IPS-20b (cell line): ENCODE data around the gene AAK1.

Experiments used
- H3K27ac ChIP-seq: one replicate; pipeline ENCODE4 v1.5.1; 2013; ENCODE audit warnings: low read length
- H3K27me3 ChIP-seq: 2 replicates; pipeline ENCODE4 v1.6.1; 2013; ENCODE audit warnings: mild to moderate bottlenecking, low read length, inconsistent platforms; ENCODE audit not compliant: insufficient read depth
- H3K36me3 ChIP-seq: 2 replicates; pipeline ENCODE4 v1.6.1; 2013; ENCODE audit warnings: low read depth, mild to moderate bottlenecking, inconsistent platforms, low read length, moderate library complexity; ENCODE audit not compliant: insufficient read depth
- H3K4me1 ChIP-seq: 2 replicates; pipeline ENCODE4 v1.6.1; 2013; ENCODE audit warnings: mild to moderate bottlenecking, control low read depth, inconsistent platforms, low read length, moderate library complexity; ENCODE audit not compliant: insufficient read depth
- H3K4me3 ChIP-seq: 2 replicates; pipeline ENCODE4 v1.5.1; 2013; ENCODE audit warnings: mild to moderate bottlenecking, low read length, inconsistent platforms
- H3K9ac ChIP-seq: 2 replicates; pipeline ENCODE4 v1.6.1; 2013; ENCODE audit warnings: low read depth, mild to moderate bottlenecking, inconsistent platforms, low read length, moderate library complexity
- H3K9me3 ChIP-seq: 2 replicates; pipeline ENCODE4 v1.6.1; 2013; ENCODE audit warnings: mild to moderate bottlenecking, low read depth, low read length, inconsistent platforms; ENCODE audit not compliant: insufficient read depth

AAK1 gene

DNA sequence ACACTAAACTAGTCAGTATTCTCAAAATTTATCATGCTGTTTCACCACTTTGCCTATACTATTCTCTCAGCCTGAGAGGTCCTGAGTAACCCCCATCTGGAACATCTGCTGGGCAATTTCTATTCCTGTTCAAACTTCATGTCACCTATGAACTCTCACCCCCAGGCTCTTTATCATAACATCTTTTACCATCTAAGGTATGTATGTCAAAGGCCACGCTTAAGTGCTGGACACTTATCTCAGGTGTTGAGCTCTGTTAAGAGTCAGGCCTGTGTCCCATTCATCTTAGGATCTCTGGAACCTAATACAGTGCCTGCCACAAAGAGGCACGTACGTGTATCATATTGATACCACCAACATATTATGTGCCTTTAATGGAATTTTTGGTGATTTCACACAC is 4.9 kb downstream of the AAK1 start:
- peaks cover 22% of the 10 kb centered on the region for H3K4me1 ChIP-seq
- no peak overlapping the region for H3K9ac ChIP-seq
- no peak overlapping the region for H3K27ac ChIP-seq
- H3K36me3 ChIP-seq: no peaks in the 10 kb centered on the region; the same call in 1 of the 2 replicates
- no peaks in the 10 kb centered on the region for H3K27me3 ChIP-seq
- H3K9me3 ChIP-seq: no peaks in the 10 kb centered on the region
- H3K4me3 ChIP-seq: no peak overlapping the region

DNA sequence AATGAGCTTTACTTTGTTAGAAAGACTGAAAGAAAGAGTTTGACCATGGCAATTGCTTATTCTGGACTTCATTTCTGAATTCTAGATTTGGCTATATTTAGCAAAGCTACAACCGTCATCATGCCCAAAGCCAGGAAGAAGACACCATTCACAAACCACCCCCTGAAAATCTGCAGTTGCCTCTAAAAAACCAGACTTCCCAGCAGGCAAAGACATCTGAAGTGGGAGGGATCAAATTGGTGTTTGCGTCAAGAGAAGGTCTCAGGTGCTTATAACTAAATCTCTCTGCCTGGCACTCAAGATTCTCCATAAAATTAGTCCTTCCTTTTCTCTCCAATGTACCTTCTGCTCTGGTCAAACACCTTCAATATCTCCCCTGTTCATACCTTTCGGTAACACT is 5.6 kb downstream of the AAK1 start:
- Histone ChIP-seq H3K4me1 (peaks cover 22% of the 10 kb centered on the region), H3K27me3 (no peaks in the 10 kb centered on the region)

DNA sequence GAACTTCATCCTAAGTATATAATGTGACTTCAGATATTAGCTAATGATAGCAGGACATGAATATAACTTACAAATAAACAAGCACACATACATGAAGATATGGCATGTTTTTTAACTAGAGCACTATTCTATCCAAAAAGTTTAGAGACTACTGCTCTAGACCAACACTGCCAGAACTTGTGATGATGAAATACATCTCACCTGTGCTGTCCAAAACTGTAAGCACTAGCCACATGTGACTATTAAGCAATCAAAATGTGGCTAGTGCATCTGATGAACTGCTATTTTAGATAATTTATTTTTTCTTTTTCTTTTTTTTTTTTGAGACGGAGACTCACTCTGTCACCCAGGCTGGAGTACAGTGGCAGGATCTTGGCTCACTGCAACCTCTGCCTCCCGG is 7.1 kb downstream of the AAK1 start:
- Histone ChIP-seq H3K36me3 (no peaks in the 10 kb centered on the region; the same call in 1 of the 2 replicates), H3K9me3 (no peaks in the 10 kb centered on the region), H3K27ac (no peak overlapping the region), H3K4me3 (no peak overlapping the region), H3K27me3 (no peaks in the 10 kb centered on the region), H3K4me1 (peaks cover 17% of the 10 kb centered on the region), H3K9ac (no peak overlapping the region)

More for the DNA sequence above, 5.6 kb downstream of the AAK1 start:
- Histone ChIP-seq H3K27ac (no peak overlapping the region), H3K9ac (no peak overlapping the region), H3K4me3 (no peak overlapping the region), H3K36me3 (no peaks in the 10 kb centered on the region; the same call in 1 of the 2 replicates), H3K9me3 (no peaks in the 10 kb centered on the region)

DNA sequence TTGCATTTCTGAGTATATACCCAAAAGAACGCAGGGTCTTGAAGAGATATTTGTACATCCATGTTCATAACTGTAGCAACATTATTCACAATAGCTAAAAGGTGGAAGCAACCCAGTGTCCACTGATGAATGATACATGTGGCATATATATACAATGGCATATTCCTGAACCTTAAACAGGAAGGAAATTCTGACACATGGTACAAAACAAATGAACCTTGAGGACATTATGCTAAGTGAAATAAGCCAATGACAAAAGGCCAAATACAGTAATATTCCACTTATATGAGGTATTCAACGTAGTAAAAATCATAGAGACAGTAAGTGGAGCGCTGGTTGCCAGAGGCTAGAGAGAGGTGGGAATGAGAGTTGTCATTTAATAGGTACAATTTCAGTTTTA is 8.1 kb downstream of the AAK1 start:
- no peaks in the 10 kb centered on the region for H3K9me3 ChIP-seq
- H3K4me3 ChIP-seq: no peak overlapping the region
- H3K36me3 ChIP-seq: no peaks in the 10 kb centered on the region; the same call in 1 of the 2 replicates
- peaks cover 15% of the 10 kb centered on the region; the same call in 1 of the 2 replicates for H3K4me1 ChIP-seq
- H3K27me3 ChIP-seq: no peaks in the 10 kb centered on the region
- H3K27ac ChIP-seq: no peak overlapping the region
- no peak overlapping the region for H3K9ac ChIP-seq

DNA sequence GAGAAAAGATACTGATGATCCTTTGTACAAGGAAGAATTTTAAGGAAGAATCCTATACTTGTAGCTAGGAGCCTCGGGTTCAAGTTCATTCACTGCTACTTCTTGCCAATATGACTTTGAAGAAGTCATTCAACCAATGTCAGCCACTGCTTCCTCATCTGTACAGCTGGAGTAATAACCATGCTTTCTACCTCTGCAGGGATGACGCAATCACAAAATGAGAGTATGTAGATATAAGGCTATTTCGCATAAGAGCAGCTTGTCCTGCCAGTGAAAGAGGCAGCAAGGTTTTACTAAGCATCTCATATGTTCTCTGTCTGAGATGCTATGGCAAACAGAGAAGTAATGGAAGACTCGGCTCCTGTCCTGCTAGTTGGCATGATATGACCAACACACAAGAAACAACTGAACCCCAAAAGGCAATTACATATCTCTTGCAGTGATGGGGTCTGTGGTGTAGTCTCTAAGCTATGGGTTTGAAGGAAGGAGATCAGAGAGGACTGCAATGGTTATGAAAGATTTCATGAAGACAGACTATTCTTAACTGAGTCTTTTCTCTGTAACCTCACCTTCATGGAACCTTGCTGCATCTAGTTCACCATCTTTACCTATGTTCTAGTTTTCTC is 9.2 kb downstream of the AAK1 start:
- H3K9me3 ChIP-seq: no peaks in the 10 kb centered on the region
- no peaks in the 10 kb centered on the region; the same call in 1 of the 2 replicates for H3K36me3 ChIP-seq
- no peak overlapping the region for H3K9ac ChIP-seq
- no peak overlapping the region for H3K4me3 ChIP-seq
- no peak overlapping the region for H3K27ac ChIP-seq
- H3K27me3 ChIP-seq: no peaks in the 10 kb centered on the region
- peaks cover 10% of the 10 kb centered on the region; the same call in 1 of the 2 replicates for H3K4me1 ChIP-seq

DNA sequence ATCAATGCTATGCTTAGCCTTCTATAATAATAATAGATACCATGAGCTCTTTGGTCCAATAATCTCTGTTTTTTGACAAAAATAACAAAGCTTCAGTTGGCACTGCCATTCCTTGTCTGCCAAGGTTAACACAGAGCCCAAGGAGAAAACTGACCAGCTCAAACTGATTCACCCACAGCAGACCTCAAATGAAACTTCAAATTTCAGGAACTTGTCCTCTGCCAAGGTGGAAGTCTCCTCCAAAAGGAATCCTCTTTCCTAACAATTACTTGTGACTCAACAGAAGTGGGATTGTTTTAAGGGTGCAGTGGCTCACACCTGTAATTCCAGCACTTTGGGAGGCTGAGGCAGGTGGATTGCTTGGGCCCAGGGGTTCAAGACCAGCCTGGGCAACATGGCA is 12.1 kb downstream of the AAK1 start:
- Histone ChIP-seq H3K27me3 (no peaks in the 10 kb centered on the region), H3K9me3 (no peaks in the 10 kb centered on the region), H3K27ac (no peak overlapping the region), H3K36me3 (no peaks in the 10 kb centered on the region), H3K9ac (no peak overlapping the region), H3K4me3 (no peak overlapping the region), H3K4me1 (peaks cover 9% of the 10 kb centered on the region; the same call in 1 of the 2 replicates)

DNA sequence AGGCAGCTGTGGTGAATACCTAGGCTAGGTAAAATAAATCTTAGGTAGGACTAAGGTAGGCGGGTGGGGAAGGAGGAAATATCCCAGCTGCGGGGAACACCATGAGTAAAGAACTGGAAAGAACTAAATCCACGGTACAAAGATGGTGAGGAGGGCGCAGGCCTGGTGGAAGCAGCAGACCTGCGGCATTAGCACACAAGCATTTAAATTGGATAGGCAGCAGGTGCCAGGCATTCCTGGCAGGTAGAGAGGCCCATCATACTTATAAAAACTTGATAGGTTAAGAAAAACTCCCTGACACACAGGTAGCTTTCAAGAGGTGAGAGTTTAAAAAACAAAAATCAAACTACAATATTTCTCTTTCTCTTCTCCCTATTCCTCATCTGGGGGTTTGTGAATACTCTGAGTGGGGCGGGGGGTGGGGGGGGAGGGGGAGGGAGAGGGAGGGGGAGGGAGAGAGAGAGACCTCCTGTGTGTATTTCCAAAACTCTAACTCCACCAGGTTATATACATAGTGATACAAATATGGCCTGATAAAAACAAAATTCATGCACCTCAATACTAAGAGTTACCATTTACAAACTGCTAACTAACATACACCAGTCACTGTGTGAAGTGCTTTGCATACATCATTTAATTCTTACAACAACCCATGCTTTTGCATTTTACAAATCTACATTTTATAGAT is 13.5 kb downstream of the AAK1 start:
- Histone ChIP-seq H3K4me3 (no peak overlapping the region), H3K4me1 (peaks cover 9% of the 10 kb centered on the region; the same call in 1 of the 2 replicates), H3K36me3 (no peaks in the 10 kb centered on the region), H3K9me3 (no peaks in the 10 kb centered on the region), H3K27me3 (no peaks in the 10 kb centered on the region), H3K9ac (no peak overlapping the region), H3K27ac (no peak overlapping the region)

DNA sequence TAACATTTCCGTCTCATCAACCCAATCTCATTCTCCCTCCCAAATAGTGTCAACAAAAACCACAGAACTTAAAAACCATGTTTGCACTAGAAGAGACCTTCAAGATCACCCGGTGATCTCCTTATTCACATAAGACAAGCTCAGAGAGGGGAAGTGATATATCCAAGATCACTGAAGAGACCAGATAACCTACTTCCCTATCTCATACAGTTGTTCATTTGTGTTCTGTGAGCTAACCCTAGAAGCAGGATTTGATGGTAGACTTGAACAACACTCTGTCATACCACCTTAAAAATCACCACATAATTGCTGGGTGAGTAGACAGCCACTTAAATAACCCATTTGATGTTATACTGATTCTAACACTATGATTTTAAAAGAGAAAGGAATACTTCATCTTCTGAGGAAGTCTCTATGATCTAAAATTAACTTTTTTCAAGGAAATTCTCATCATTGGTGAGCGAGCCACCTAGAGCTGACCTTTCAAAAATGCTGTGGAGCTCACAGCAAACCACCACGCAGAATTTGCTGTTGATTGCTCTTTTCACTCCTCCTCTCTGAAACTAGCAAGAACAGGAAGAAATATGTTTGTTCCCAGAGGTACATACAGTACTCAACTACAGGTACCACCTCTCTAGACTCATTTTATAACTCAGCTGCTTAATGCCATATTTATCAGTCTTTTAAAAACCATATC is 15.1 kb downstream of the AAK1 start:
- no peak overlapping the region for H3K9ac ChIP-seq
- H3K4me3 ChIP-seq: no peak overlapping the region

DNA sequence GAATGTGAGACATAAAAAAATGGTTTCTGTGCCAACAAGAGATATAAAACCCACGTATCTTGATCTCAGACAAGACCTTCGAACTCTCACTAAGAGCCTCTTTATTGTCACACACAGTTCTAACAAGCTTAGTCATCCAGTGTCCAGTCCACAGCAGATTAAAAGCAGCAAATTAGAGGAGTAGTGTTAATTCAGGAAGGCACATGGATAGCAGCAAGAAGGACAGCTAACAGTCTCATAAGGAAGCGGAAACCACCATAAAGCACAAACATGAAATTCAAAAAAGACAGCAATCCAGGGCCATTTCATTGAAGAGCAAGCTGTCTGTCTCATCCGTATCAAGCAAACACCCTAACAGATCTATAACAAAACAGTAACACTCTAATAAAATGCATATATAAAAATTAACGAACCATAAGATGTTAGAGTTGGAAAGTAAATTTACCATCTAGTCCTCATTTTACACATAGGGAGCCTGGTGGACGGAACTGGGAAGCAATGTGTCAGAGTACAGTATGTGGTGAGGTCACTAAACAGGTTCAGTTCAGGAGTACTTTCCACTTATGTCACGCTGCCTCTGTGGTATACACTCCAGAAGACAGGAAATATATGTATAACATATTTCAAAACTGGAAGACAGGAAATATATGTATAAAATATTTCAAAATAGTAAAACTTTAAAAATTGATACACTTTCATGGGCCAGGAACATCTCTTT is 18.3 kb downstream of the AAK1 start:
- Histone ChIP-seq H3K9ac (no peak overlapping the region), H3K9me3 (no peaks in the 10 kb centered on the region), H3K36me3 (no peaks in the 10 kb centered on the region), H3K4me3 (no peak overlapping the region), H3K27ac (no peak overlapping the region), H3K27me3 (no peaks in the 10 kb centered on the region), H3K4me1 (peaks cover 3% of the 10 kb centered on the region; the same call in 1 of the 2 replicates)

More for the DNA sequence above, 15.1 kb downstream of the AAK1 start:
- Histone ChIP-seq H3K4me1 (peaks cover 9% of the 10 kb centered on the region; the same call in 1 of the 2 replicates), H3K27me3 (no peaks in the 10 kb centered on the region), H3K27ac (no peak overlapping the region), H3K36me3 (no peaks in the 10 kb centered on the region), H3K9me3 (no peaks in the 10 kb centered on the region)

DNA sequence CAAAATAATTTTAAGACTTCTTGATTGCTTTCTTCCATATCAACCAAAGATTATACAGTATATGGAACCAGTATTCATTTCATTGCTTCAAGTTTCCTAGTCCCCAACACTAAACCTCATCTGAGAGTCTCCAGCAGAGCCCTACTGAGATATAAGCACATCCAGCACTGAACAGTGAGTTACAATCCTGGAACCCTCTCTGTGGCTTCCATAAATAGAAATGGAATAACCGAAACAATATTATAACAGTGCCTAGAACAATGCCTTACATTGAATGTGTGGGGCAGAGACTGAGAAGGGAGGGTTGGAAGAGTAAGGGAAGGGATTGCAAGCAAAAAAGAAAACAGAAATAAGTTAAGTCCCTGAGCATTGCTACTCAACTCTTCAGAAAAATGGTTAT is 18.9 kb downstream of the AAK1 start:
- no peak overlapping the region for H3K4me3 ChIP-seq
- H3K9me3 ChIP-seq: no peaks in the 10 kb centered on the region
- peaks cover 3% of the 10 kb centered on the region; the same call in 1 of the 2 replicates for H3K4me1 ChIP-seq
- H3K27ac ChIP-seq: no peak overlapping the region
- no peaks in the 10 kb centered on the region for H3K27me3 ChIP-seq
- H3K9ac ChIP-seq: no peak overlapping the region
- no peaks in the 10 kb centered on the region for H3K36me3 ChIP-seq

DNA sequence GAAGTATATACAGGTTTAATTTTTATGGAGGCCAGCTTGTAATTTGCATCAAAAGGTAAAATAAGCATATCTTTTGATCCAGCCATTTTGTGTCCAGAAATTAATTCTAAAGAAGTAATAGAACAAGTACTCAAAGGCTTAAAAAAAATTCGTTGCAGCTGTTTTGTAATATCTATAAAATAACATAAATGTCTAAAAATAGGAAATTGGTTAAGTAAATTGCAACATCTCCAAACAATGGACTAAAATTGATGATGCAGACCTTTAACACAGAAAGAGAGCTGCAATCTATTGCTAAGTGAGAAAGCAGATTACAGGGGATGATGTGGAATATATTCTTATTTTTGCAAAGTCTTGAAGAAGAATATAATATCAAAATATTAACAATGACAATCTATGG is 19.4 kb downstream of the AAK1 start:
- no peak overlapping the region for H3K4me3 ChIP-seq
- no peaks in the 10 kb centered on the region for H3K36me3 ChIP-seq
- H3K27ac ChIP-seq: no peak overlapping the region
- 0 out of 2 replicates have a peak, but pooled peaks cover 6% of the 10 kb centered on the region for H3K4me1 ChIP-seq
- H3K27me3 ChIP-seq: no peaks in the 10 kb centered on the region
- H3K9ac ChIP-seq: no peak overlapping the region
- H3K9me3 ChIP-seq: no peaks in the 10 kb centered on the region
